ENCODE data around the gene EIF4G3.

DNA sequence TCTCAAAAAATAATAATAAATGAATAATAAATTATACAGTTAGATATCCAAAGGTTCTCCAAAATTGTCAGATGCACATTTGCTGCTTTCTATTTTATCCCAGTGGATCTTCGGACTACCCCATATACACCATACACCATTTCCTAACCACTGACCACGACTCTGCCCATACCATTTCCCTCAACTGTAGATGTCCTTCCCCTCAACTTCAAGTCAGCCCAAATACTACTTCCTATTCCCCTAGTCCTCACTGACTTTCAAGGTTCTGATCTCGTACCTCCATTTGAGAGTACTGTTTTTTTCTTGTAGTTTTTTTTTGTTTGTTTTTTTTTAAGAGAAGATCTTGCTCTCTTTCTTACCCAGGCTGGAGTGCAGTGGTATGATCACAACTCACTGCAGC, 19.6 kb downstream of the EIF4G3 start:
- no peak for TF ChIP-seq CTCF (conservative IDR thresholded peaks at IDR 0.05)
- no peak for TF ChIP-seq ZFX (IDR thresholded peaks at IDR 0.05)

Measured in C4-2B (cell line).